Renal pelvis (tissue), 4 donors: ENCODE data around the gene LONP2. TPM values are rescaled to one million over a fixed set of nuclear protein-coding genes. Genes with fewer than 3 reads are reported as not detected.
"Not testable (repeated sequence)": the region's sequence is repeated elsewhere in the genome, so short reads cannot be mapped to it uniquely, and the experiment has no call there.

ENCODE experiments used
- DNase-seq: peaks from one replicate; pipeline ENCODE4 v3.0.0-alpha.2; 2013
- polyA plus RNA-seq, 3 donors: library from polyadenylated mRNA; unstranded; fragments of 120-200 nt; gene quantifications; one replicate each; pipeline ENCODE4 v1.2.1, GENCODE V29; 2013; ENCODE audit not compliant: insufficient read length in 3 of 3

The LONP2 gene
- polyA plus RNA-seq, 3 donors = 60.8 to 93.1 (median 84.2) TPM

DNA sequence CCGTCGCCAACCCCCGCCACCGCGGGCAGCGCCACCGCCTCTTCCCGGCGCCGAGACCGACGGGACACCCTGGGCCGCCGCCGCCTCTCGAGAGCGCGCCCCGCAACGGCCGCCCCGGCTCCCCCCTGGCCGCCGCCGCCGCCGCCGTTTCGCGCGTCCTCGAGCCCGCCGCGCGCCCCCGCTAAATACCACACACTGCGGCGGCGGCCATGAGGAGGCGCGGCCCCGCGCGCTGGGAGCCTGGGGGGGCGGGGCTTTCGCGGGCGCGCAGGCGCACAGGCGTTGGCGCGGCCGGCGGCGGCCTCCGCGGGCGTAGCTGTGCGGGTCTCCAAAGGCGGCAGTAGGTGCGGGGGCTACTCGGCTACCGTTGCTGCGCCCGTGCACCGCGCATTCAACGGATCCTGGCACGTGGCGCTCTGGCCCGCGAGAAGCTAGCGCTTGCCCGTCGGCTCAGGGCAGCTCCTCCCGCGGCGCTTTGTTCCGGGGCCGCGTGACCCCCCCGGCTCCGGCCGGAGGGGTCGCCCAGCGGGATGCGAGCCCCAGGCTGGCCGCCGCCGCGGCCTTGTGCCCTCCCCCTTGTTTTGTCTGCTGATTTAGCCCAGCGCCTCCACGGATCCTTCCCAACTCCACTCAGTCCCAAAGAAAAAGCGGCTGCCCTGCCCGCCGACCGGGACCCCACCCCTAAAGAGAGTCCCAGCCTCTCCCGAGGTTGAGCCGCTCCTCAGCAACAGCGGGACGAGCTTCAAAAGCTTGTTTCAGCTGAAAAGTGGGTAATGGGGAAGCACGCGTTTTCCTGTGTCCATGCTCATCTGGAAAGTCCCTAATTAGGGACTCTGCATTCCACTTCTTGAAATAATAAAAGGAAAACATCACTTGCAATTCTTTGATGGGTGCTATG lies 141.4 kb downstream of the LONP2 start, which contains the start of gene SIAH1:
Gene SIAH1, minus strand, starts transcription at position 161 of the 898 bp plus-strand sequence. CDS start 22,985 bp downstream, outside the sequence.
- peak; percentile 89 for DNase-seq

DNA sequence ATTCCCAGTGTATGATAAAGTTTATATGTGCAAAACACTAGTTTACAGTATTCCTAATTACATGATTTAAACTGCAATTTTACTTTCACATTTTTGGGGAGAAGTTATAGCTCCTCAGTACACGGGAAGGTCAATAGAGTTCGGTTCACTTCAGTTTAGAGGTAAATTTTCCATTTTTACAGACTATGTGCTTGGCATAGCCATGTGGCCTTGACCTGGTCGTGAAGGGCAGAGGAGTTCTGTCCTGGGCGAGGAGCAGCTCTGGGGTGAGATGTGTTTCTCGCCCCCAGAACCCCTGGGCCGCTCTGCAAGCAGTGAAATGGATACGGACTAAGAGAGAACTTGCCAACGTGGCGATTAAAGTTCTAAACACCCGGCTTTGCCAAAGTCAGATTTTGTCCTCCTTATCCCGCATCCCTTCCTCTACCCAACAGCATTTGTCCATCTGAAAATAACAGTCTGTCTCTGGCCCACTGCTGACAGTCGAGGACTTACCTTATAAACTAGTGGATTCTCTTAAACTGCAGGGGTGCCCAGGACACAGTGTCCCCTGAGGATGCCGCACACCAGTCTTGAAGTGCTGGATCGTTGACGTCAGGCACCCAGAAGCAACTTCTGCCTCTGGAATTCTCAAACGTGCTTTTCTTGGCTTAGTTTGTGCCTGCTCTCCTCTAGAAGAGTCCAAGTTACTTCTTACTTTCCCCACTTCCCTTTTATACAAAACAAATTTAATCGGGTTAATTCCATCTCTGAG lies 142.6 kb downstream of the LONP2 start:
- no peak for DNase-seq

DNA sequence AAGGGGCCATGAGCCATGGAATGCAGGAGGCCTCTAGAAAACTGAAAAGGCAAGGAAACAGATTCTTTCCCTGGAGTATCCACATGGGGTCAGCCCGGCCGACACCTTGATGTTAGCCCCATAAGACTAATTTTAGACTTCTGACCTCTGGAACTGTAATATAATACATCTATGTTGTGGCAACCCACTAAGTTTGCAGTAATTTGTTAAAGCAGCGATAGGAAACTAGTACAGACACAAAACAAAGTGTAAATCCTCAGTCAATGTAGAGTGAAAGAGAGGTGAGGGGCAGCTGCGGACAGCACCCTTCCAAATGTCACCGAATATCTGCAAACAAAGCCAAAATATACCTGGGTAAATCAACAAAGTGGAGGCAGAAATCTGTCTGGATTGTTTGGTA lies 148.3 kb downstream of the LONP2 start:
- no peak for DNase-seq

DNA sequence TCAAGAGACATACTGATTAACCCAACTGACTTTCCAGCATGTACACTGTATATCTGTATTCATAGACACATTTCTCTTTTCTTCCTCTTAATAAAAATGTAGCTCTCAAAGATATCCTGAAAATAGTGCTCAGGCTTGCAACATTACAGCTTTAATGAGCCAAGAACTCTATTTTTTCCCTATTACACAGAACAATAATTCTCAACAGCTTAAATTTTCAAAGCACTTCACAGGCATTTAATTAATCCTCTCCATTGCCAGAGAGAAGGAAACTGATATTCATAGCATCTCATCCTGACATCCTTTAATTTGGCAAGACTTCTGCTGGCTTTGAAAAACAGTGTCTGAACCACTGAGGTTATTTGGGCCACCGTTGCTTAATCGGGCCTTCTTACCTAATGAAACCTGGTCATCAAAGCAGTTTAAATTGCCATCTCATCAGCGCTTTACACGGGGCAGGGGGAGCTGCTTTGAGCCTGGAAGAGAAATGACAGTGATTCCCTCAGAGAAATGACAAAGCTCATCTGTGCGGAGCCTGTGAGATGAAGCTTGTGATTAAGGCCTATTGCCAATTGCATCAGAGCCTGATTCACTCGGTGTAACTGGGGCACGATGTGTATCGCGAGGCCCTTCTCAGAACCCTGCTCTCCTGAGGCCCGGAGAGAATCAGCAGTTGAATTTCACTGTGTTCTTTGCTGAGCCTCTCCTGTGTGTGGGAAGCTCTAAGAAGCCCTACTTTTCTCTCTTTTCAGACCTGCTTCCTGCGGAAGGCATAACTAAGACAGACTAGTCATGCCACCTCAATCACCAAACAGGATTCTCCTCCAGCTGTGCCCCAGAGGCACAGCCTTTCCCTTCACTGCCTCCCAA lies 149.6 kb downstream of the LONP2 start:
- no peak for DNase-seq

DNA sequence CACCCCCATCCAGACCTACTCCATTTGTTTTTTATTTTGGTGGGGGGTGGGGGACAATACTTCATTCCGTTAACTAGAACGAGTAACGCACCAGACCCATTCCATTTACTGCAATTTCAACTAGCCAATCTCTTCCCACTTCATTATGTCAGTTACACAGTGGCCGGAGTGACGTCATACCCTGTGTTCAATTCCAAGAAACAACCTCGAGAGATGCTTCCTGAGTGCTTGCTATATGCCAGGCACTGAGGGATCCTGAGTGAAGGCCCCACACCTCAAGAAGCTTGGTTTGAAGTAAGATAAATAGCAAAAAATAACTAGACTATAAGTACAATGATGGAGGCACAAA lies 150.2 kb downstream of the LONP2 start:
- DNase-seq = no peak

DNA sequence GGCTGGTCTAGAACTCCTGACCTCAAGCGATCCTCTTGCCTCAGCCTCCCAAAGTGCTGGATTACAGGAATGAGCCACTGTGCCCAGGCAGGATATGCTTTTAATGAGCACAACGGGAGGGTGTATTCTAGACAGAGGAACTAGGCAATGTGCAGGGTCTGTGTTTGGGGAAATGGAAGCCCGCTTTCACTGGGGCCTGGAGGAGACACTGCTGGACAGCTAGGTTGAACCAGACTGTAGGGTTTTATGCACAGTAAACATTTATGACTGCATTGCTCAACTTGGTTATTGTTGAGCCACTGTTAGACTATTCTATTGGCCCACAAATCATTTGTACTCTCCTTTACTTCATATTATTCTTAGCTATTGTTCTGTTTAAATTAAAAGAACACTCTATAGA lies 151.3 kb downstream of the LONP2 start:
- no peak for DNase-seq

DNA sequence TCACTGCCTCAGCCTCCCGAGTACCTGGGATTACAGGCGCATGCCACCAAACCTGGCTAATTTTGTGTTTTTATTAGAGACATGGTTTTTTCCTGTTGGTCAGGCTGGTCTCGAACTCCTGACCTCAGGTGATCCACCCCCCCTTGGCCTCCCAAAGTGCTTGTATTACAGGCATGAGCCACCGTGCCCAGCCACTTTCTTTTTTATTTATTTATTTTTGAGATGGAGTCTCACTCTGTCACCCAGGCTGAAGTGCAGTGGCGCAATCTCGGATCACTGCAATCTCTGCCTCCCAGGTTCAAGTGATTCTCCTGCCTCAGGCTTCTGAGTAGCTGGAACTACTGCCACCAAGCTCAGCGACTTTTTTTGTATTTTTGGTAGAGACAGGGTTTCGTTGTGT lies 158.4 kb downstream of the LONP2 start:
- DNase-seq = not testable (repeated sequence)

DNA sequence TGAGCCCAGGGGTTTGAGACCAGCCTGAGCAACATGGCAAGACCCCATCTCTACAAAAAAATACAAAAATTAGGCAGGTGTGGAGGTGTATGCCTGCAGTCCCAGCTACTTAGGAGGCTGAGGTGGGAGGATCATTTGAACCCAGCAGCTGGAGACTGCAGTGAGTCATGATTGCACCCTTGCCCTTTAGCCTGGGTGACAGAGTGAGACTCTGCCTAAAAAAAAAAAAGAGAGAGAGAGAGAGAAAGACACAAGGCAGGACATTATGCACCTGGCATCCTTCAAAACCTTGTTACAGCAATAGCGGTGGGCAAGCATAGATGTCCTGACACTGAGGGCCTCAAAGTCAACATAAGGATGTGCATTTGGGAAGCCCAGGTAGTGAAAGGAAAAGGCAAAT lies 161.1 kb downstream of the LONP2 start:
- DNase-seq = no peak

DNA sequence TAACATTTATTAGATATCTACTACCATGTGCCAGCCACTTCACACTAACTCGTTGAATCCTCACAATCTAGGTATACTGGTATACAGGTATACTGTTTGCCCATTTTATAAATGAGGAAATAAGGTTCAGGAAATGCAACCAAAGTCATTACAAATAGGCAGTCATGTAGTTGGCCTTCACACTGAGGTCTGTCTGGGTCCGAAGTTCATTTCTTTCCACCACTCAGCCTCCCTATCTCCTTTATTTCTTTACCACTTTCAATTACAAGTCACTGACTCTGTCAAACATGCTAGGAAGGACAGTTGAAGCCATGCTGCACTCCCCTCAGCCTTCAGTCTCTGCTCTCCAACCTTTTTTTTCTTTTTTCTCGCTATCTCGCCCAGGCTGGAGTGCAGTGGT lies 161.8 kb downstream of the LONP2 start:
- no peak for DNase-seq

Other genes starting within 250 kb of the LONP2 start
- under 1 TPM in 2 of 3 donors, not detected in 1; 0.04 to 0.09 TPM for gene ABCC12, start 88.3 kb upstream of the LONP2 start, polyA plus RNA-seq
- gene ABCC11, start 3.2 kb downstream of the LONP2 start, polyA plus RNA-seq = under 1 TPM; 0.26 to 0.53 (median 0.36) TPM
- gene SIAH1, start 141.1 kb downstream of the LONP2 start, polyA plus RNA-seq = 10 to 100 TPM; 48.0 to 48.8 (median 48.4) TPM